Gastrocnemius medialis (tissue), 4 donors: ENCODE data around the gene HBS1L. TPM values are rescaled to one million over a fixed set of nuclear protein-coding genes. Genes with fewer than 3 reads are reported as not detected.

Experiments
- ATAC-seq, 2 donors: fragments of 150-250 bp; one replicate each; pipeline ENCODE4 v1.9.1; 2016
- DNase-seq, 2 donors: peaks; one replicate each; pipeline ENCODE4 v3.0.0-alpha.2; 2019
- H3K27ac ChIP-seq, 4 donors: fragments of 200-600 bp; sonication (generic); 1 replicate in 1 of 4; 2 replicates in 3 of 4; pipeline ENCODE4 v1.5.1; 2016 to 2018; ENCODE audit warnings: mild to moderate bottlenecking in 2 of 4, moderate library complexity in 1 of 4
- H3K27me3 ChIP-seq, 3 donors: fragments of 200-600 bp; sonication (generic) in 2 of 3; 1 replicate in 1 of 3; 2 replicates in 2 of 3; pipeline versions ENCODE4 v1.5.1 to v1.6.0; 2016 to 2019; ENCODE audit warnings: mild to moderate bottlenecking in 1 of 3, moderate library complexity in 1 of 3
- H3K36me3 ChIP-seq, 2 donors: fragments of 200-600 bp; sonication (generic) in 1 of 2; one replicate each; pipeline ENCODE4 v1.5.1; 2017 to 2018
- H3K4me1 ChIP-seq, 2 donors: fragments of 200-600 bp; sonication (generic) in 1 of 2; one replicate each; pipeline ENCODE4 v1.5.1; 2016 to 2017; ENCODE audit warnings: mild to moderate bottlenecking in 2 of 2
- H3K4me3 ChIP-seq, 4 donors: fragments of 200-600 bp; sonication (generic) in 3 of 4; 1 replicate in 1 of 4; 2 replicates in 3 of 4; pipeline ENCODE4 v1.5.1; 2016 to 2019; ENCODE audit warnings: mild to moderate bottlenecking in 2 of 4
- H3K9me3 ChIP-seq, 3 donors: fragments of 200-600 bp; sonication (generic) in 2 of 3; 1 replicate in 1 of 3; 2 replicates in 2 of 3; pipeline ENCODE4 v1.5.1; 2016 to 2019
- CTCF ChIP-seq, 5 experiments: fragments of 450-650 bp in 3 of 5; fragments of 200-600 bp in 2 of 5; sonication (generic) in 2 of 5; IDR thresholded peaks in 4 of 5; conservative IDR thresholded peaks in 1 of 5; 1 replicate in 4 of 5; 2 replicates in 1 of 5; pipeline ENCODE4 v1.5.1; 2016 to 2019; ENCODE audit warnings: antibody characterized with exemption in 5 of 5, mild to moderate bottlenecking in 3 of 5, moderate library complexity in 3 of 5
- POLR2A ChIP-seq, 2 donors: fragments of 450-650 bp; IDR thresholded peaks; one replicate each; pipeline ENCODE4 v1.6.1; 2017; ENCODE audit warnings: antibody characterized with exemption in 2 of 2, mild to moderate bottlenecking in 2 of 2, moderate library complexity in 2 of 2
- in situ Hi-C, 4 donors: fragments of 200-750 bp; cut with MboI; loops; one replicate each; pipeline versions ENCODE4 v1.15.0 to v1.8.0; 2017; ENCODE audit warnings: low sequenced_read_pairs in 4 of 4
- intact Hi-C: fragments of 100-400 bp; cut with DNase I; formaldehyde crosslinking; loops from one replicate; pipeline ENCODE4 v1.15.1; 2023; ENCODE audit warnings: low total_unique reads
- total RNA-seq, 4 donors: library from RNA; depleted of rRNA; stranded (reverse); fragments of >200 nt; gene quantifications; one replicate each; pipeline versions ENCODE4 v1.1.0 to v1.2.3, GENCODE V29; 2016

Gene HBS1L
- total RNA-seq, 4 donors from 2014 or later = 97.9 to 139 (median 120) TPM

- TF ChIP-seq POLR2A (IDR thresholded peaks at IDR 0.05) (no peak), CTCF (IDR thresholded peaks at IDR 0.05 in 4 of 5, conservative IDR thresholded peaks at IDR 0.05 in 1 of 5) (no peak)
- Histone ChIP-seq H3K36me3 (no peaks in the 10 kb centered on the region), H3K9me3 (no peaks in the 10 kb centered on the region), H3K4me3 (no peak overlapping the region), H3K4me1 (no peaks in the 10 kb centered on the region), H3K27me3 (no peaks in the 10 kb centered on the region), H3K27ac (no peak overlapping the region)
- in situ Hi-C loops (no loop called here), intact Hi-C loops (no loop called here)
- no peak for ATAC-seq
- DNase-seq = no peak
These were observed 119.7 kb downstream of the HBS1L start for GRCh38 chr6:134934793-134935485.

GRCh38 chr6:134932535-134933470 is 121.8 kb downstream of the HBS1L start:
- no peak for DNase-seq
- TF ChIP-seq CTCF (IDR thresholded peaks at IDR 0.05 in 4 of 5, conservative IDR thresholded peaks at IDR 0.05 in 1 of 5) (no peak), POLR2A (IDR thresholded peaks at IDR 0.05) (no peak)
- ATAC-seq = no peak
- Histone ChIP-seq H3K4me1 (no peaks in the 10 kb centered on the region), H3K36me3 (no peaks in the 10 kb centered on the region), H3K27ac (no peak overlapping the region), H3K4me3 (no peak overlapping the region), H3K27me3 (no peaks in the 10 kb centered on the region), H3K9me3 (no peaks in the 10 kb centered on the region)
- in situ Hi-C loops = no loop called here
- intact Hi-C loops = no loop called here

- H3K36me3 ChIP-seq = no peaks in the 10 kb centered on the region
- DNase-seq (no peak), ATAC-seq (no peak)
- no peak overlapping the region for H3K4me3 ChIP-seq
- intact Hi-C loops = no loop called here
- no peaks in the 10 kb centered on the region for H3K9me3 ChIP-seq
- H3K4me1 ChIP-seq = no peaks in the 10 kb centered on the region
- in situ Hi-C loops = no loop called here
- no peak overlapping the region for H3K27ac ChIP-seq
- TF ChIP-seq POLR2A (IDR thresholded peaks at IDR 0.05) (no peak), CTCF (IDR thresholded peaks at IDR 0.05 in 4 of 5, conservative IDR thresholded peaks at IDR 0.05 in 1 of 5) (no peak)
- no peaks in the 10 kb centered on the region for H3K27me3 ChIP-seq
These were observed 122.5 kb downstream of the HBS1L start for GRCh38 chr6:134932098-134932497.

- no peaks in the 10 kb centered on the region for H3K27me3 ChIP-seq
- no peaks in the 10 kb centered on the region for H3K36me3 ChIP-seq
- H3K9me3 ChIP-seq = no peaks in the 10 kb centered on the region
- in situ Hi-C loops (no loop called here), intact Hi-C loops (no loop called here)
- H3K27ac ChIP-seq = no peak overlapping the region
- no peak overlapping the region for H3K4me3 ChIP-seq
- ATAC-seq (no peak), DNase-seq (no peak)
- TF ChIP-seq CTCF (IDR thresholded peaks at IDR 0.05 in 4 of 5, conservative IDR thresholded peaks at IDR 0.05 in 1 of 5) (no peak), POLR2A (IDR thresholded peaks at IDR 0.05) (no peak)
- H3K4me1 ChIP-seq = no peaks in the 10 kb centered on the region
These were observed 124.2 kb downstream of the HBS1L start for GRCh38 chr6:134930463-134930862.
